Epithelial cell of proximal tubule (primary cell): Measurements from ENCODE around the gene RTKN2. TPM values are rescaled to one million over a fixed set of nuclear protein-coding genes. Genes with fewer than 3 reads are reported as not detected.

Source experiments
- DNase-seq: peaks from one replicate; pipeline ENCODE4 v3.0.0-alpha.2; 2011; ENCODE audit warnings: low read depth
- H3K4me3 ChIP-seq: 2 replicates; pipeline ENCODE4 v1.5.1; 2011; ENCODE audit warnings: low read depth, mild to moderate bottlenecking, low read length
- CTCF ChIP-seq: conservative IDR thresholded peaks from 2 replicates; pipeline ENCODE4 v1.5.1; 2012; ENCODE audit warnings: low read depth, mild to moderate bottlenecking, low read length
- total RNA-seq: library from RNA; depleted of rRNA; stranded (reverse); fragments of >200 nt; gene quantifications from 2 replicates; pipeline ENCODE4 v1.2.3, GENCODE V29; 2015

Gene RTKN2
- 7.1 and 13.8 TPM in 2 replicates for total RNA-seq

- DNase-seq: no peak
- peak within 1 kb of the TSS; percentile 66 for H3K4me3 ChIP-seq
- no peak for TF ChIP-seq CTCF
Measured at GRCh38 chr10:62268399-62269114, at the start of gene RTKN2. TSS of gene RTKN2 (minus strand) at chr10:62268844. CDS start at chr10:62268610, 234 bp downstream.

- no peak for DNase-seq
- no peak for TF ChIP-seq CTCF
- H3K4me3 ChIP-seq: no peak overlapping the region
Measured at GRCh38 chr10:62317257-62317656, 48.6 kb upstream of the RTKN2 start.

GRCh38 chr10:62309254-62309653 lies 40.6 kb upstream of the RTKN2 start:
- DNase-seq: no peak
- TF ChIP-seq CTCF: no peak
- H3K4me3 ChIP-seq: no peak overlapping the region

GRCh38 chr10:62308101-62308500 lies 39.5 kb upstream of the RTKN2 start:
- TF ChIP-seq CTCF: no peak
- DNase-seq: no peak
- H3K4me3 ChIP-seq: no peak overlapping the region

GRCh38 chr10:62307635-62308034 lies 39.0 kb upstream of the RTKN2 start:
- no peak overlapping the region for H3K4me3 ChIP-seq
- no peak for TF ChIP-seq CTCF
- DNase-seq: no peak

- TF ChIP-seq CTCF: no peak
- DNase-seq: peak; percentile 74
- no peak overlapping the region for H3K4me3 ChIP-seq
Measured at GRCh38 chr10:62306663-62307062, 38.0 kb upstream of the RTKN2 start.

- no peak for TF ChIP-seq CTCF
- H3K4me3 ChIP-seq: no peak overlapping the region
- DNase-seq: peak; percentile 20
Measured at GRCh38 chr10:62305813-62306212, 37.2 kb upstream of the RTKN2 start.
